IPS-20b (cell line): ENCODE measurements around the gene GAGE13.
"Not testable (repeated sequence)": the region's sequence is repeated elsewhere in the genome, so short reads cannot be mapped to it uniquely, and the experiment has no call there.

Experiments used
- H3K27ac ChIP-seq: one replicate; pipeline ENCODE4 v1.5.1; 2013; ENCODE audit warnings: low read length
- H3K27me3 ChIP-seq: 2 replicates; pipeline ENCODE4 v1.6.1; 2013; ENCODE audit warnings: mild to moderate bottlenecking, low read length, inconsistent platforms; ENCODE audit not compliant: insufficient read depth
- H3K36me3 ChIP-seq: 2 replicates; pipeline ENCODE4 v1.6.1; 2013; ENCODE audit warnings: low read depth, mild to moderate bottlenecking, inconsistent platforms, low read length, moderate library complexity; ENCODE audit not compliant: insufficient read depth
- H3K4me1 ChIP-seq: 2 replicates; pipeline ENCODE4 v1.6.1; 2013; ENCODE audit warnings: mild to moderate bottlenecking, control low read depth, inconsistent platforms, low read length, moderate library complexity; ENCODE audit not compliant: insufficient read depth
- H3K4me3 ChIP-seq: 2 replicates; pipeline ENCODE4 v1.5.1; 2013; ENCODE audit warnings: mild to moderate bottlenecking, low read length, inconsistent platforms
- H3K9ac ChIP-seq: 2 replicates; pipeline ENCODE4 v1.6.1; 2013; ENCODE audit warnings: low read depth, mild to moderate bottlenecking, inconsistent platforms, low read length, moderate library complexity
- H3K9me3 ChIP-seq: 2 replicates; pipeline ENCODE4 v1.6.1; 2013; ENCODE audit warnings: mild to moderate bottlenecking, low read depth, low read length, inconsistent platforms; ENCODE audit not compliant: insufficient read depth

The GAGE13 gene

DNA sequence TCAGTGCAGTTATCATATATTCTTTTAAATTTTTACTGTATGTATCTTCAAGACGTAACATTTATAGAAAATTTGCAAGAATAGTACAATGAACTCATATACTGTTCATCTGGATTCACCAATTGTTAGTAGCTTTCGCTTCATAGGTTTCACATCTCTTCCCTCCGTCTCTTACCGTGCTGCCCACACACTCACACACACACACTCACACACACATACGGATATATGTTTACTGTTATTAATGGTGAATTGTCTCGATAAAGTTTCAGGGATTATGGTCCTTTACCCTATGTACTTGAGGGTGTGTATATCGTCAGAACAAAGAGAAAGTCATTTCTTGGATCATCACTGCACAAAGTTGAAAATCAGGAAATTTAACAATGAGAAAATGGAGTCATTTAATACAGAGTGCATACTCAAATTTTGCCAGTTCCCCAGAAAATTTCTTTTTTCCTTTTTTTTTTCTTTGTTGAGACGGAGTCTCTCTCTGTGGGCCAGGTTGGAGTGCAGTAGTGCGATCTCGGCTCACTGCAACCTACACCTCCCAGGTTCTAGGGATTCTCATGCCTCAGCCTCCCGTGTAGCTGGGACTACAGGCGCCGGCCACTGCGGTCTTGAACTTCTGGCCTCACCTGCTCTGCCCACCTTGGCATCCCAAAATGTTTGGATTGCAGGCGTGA is 13.3 kb downstream of the GAGE13 start:
- H3K27ac ChIP-seq, H3K9ac ChIP-seq, H3K27me3 ChIP-seq, H3K9me3 ChIP-seq, H3K36me3 ChIP-seq, H3K4me3 ChIP-seq, H3K4me1 ChIP-seq: not testable (repeated sequence)

DNA sequence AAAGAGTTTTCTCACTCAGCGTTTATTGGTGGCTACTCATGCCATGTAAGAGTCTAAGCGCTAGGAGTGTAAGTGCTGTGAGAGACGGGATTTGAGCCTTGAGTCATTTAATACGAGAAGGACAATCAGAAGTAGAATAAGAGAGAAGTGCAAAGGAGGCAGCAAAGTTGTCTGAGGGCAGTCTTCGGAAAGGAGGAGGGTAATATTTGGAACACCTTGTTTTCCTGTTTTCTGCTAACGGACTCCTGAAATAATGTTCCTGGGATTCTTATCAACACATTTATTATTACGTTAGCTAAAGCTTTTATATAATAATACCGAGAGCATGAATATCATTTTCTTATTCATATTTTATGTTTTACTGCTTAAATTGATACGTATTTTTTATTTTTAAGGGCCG is 14.0 kb downstream of the GAGE13 start:
- not testable (repeated sequence) for H3K27ac ChIP-seq, H3K4me3 ChIP-seq, H3K9ac ChIP-seq, H3K9me3 ChIP-seq, H3K36me3 ChIP-seq, H3K4me1 ChIP-seq, H3K27me3 ChIP-seq

DNA sequence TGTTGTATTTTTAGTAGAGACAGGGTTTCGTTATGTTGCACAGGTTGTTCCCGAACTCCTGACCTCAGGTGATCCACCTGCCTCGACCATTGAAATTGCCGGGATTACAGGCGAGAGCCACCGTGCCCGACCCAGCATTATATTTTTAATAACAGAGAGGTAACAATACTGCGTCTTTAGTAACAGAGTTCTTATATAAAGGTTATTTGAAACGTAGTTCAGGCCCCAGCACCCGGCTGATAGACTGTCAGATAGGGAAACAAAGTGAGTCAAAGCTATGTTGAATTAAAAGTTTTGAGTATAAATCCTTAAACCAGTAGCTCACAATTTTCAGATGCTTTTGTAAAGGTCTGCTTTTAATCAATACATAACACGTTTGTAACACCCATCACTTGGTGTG is 14.8 kb downstream of the GAGE13 start:
- not testable (repeated sequence) for H3K4me3 ChIP-seq, H3K27me3 ChIP-seq, H3K9ac ChIP-seq, H3K4me1 ChIP-seq, H3K9me3 ChIP-seq, H3K36me3 ChIP-seq, H3K27ac ChIP-seq
